GM04503 (cell line): Measurements from ENCODE around the gene TXNDC11.

Experiments used
- DNase-seq: peaks from one replicate; pipeline ENCODE4 v3.0.0-alpha.2; 2012; ENCODE audit warnings: low read depth

TXNDC11 gene

GRCh38 chr16:11688520-11688886 lies 54.2 kb downstream of the TXNDC11 start:
- no peak for DNase-seq

GRCh38 chr16:11687601-11688519 lies 54.8 kb downstream of the TXNDC11 start:
- DNase-seq, result no peak

GRCh38 chr16:11686713-11687380 lies 55.8 kb downstream of the TXNDC11 start:
- DNase-seq, result no peak

- no peak for DNase-seq
Observed at GRCh38 chr16:11685844-11686618, 56.6 kb downstream of the TXNDC11 start.

GRCh38 chr16:11684231-11685025 lies 58.2 kb downstream of the TXNDC11 start:
- DNase-seq, result no peak

- no peak for DNase-seq
Observed at GRCh38 chr16:11683145-11683544, 59.5 kb downstream of the TXNDC11 start.

GRCh38 chr16:11682655-11683096 lies 60.0 kb downstream of the TXNDC11 start:
- DNase-seq, result peak; percentile 86

GRCh38 chr16:11681976-11682654 lies 60.5 kb downstream of the TXNDC11 start:
- DNase-seq, result no peak

GRCh38 chr16:11681556-11681955 lies 61.1 kb downstream of the TXNDC11 start:
- no peak for DNase-seq

- no peak for DNase-seq
Observed at GRCh38 chr16:11679941-11680911, 62.4 kb downstream of the TXNDC11 start.

GRCh38 chr16:11679250-11679649 lies 63.4 kb downstream of the TXNDC11 start:
- no peak for DNase-seq

- DNase-seq, result no peak
Observed at GRCh38 chr16:11677959-11678881, 64.4 kb downstream of the TXNDC11 start.

- DNase-seq, result no peak
Observed at GRCh38 chr16:11677451-11677951, 65.2 kb downstream of the TXNDC11 start.

- no peak for DNase-seq
Observed at GRCh38 chr16:11676799-11677198, 65.9 kb downstream of the TXNDC11 start.

GRCh38 chr16:11675561-11676511 lies 66.8 kb downstream of the TXNDC11 start:
- no peak for DNase-seq

- no peak for DNase-seq
Observed at GRCh38 chr16:11674818-11675560, 67.7 kb downstream of the TXNDC11 start.
